AG09309 (cell line): ENCODE measurements around the gene VILL.
"Not testable (repeated sequence)": the region's sequence is repeated elsewhere in the genome, so short reads cannot be mapped to it uniquely, and the experiment has no call there.

Source experiments
- DNase-seq: peaks from one replicate; pipeline ENCODE4 v3.0.0-alpha.2; 2010; ENCODE audit warnings: low read depth
- H3K4me3 ChIP-seq: 2 replicates; pipeline ENCODE4 v1.5.1; 2011; ENCODE audit warnings: mild to moderate bottlenecking, low read depth, low read length, moderate library complexity; ENCODE audit not compliant: control insufficient read depth
- TF ChIP-seq, protein P1 (sequence below): IDR thresholded peaks from 2 replicates; pipeline ENCODE4 v1.5.1; 2011; ENCODE audit warnings: mild to moderate bottlenecking, low read depth, low read length, inconsistent platforms; ENCODE audit not compliant: insufficient read depth, control insufficient read depth; ENCODE audit errors: missing control alignments

The VILL gene

DNA sequence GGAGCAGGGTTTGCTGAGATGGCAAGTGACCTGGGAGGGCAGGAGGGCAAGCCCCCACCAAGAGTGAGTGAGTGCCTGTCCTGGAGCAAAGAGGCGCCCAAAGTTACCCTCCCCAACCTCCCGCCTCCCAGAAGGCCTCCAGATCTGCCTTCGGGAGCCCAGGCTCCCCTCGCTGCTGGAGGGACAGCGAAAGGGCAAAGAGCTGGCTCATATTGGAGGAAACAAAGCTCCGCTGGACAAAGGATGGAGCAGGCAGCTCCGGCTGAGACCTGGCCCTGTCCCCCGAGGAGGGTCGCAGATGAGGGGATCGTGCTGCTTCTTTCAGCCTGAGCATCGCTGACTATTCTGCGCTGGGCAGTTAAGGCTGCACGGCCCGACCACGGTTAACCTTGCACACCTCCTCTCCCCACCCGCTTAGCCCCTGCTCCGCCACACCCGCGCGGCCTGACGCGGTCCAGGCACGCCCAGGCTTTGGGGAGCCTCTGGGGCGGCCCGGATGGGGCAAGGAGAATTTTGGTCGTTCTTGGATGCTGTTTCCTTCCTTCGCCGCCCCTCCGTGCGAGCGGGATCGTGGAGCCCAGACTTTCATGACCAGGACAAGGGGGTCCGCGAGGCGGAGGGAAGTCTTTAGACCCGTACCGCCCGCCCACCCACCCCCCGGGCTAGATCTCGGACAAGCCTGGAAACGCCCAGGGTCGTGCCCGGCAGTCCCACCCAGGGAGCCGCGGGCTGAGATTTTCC, 38.2 kb downstream of the VILL start:
- TF ChIP-seq, protein P1, sequence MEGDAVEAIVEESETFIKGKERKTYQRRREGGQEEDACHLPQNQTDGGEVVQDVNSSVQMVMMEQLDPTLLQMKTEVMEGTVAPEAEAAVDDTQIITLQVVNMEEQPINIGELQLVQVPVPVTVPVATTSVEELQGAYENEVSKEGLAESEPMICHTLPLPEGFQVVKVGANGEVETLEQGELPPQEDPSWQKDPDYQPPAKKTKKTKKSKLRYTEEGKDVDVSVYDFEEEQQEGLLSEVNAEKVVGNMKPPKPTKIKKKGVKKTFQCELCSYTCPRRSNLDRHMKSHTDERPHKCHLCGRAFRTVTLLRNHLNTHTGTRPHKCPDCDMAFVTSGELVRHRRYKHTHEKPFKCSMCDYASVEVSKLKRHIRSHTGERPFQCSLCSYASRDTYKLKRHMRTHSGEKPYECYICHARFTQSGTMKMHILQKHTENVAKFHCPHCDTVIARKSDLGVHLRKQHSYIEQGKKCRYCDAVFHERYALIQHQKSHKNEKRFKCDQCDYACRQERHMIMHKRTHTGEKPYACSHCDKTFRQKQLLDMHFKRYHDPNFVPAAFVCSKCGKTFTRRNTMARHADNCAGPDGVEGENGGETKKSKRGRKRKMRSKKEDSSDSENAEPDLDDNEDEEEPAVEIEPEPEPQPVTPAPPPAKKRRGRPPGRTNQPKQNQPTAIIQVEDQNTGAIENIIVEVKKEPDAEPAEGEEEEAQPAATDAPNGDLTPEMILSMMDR = no peak
- DNase-seq = no peak
- peak overlapping the region; percentile 74 for H3K4me3 ChIP-seq

DNA sequence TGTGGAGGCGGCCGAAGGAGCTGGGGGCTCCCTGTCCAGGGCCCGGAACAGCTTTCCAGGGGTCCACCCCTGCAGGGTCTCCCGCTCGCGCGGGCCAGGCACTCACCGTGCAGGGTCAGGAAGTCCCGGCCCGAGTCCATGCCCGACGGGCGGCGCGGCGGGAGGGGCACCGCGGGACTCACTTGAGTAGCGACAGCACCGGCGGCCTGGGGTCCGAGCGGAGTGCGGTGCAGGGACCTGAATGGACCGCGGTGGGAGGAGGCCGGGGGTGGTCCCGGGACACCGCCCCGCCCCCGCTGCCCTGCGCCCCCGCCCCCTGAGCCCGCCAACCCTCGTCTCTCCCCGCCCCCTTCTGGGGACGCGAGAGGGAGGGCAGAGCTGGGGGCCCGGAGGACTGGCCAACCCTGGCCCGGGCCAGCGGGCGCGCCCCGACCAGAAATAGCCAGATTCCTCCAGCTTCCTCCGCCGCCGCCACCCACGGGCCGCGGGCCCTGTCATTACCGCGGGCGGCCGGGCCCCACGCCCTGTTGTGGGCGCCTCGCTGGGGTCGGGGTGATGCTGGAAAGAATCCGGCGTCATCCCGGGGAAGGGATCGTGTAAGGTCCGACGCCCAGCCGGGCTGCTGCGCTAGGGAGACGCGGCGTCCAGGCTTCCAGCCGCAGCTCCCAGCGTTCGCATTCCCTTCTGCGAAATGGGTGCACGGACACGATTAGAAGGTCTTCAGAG, 39.0 kb downstream of the VILL start, which contains the start of gene PLCD1:
Gene PLCD1 (minus strand): TSS at position 243 of the 726 bp plus-strand sequence. CDS start 103 bp downstream, at position 140.
- H3K4me3 ChIP-seq = peak within 1 kb of the TSS; percentile 74
- no peak for DNase-seq
- TF ChIP-seq, protein P1 = no peak

DNA sequence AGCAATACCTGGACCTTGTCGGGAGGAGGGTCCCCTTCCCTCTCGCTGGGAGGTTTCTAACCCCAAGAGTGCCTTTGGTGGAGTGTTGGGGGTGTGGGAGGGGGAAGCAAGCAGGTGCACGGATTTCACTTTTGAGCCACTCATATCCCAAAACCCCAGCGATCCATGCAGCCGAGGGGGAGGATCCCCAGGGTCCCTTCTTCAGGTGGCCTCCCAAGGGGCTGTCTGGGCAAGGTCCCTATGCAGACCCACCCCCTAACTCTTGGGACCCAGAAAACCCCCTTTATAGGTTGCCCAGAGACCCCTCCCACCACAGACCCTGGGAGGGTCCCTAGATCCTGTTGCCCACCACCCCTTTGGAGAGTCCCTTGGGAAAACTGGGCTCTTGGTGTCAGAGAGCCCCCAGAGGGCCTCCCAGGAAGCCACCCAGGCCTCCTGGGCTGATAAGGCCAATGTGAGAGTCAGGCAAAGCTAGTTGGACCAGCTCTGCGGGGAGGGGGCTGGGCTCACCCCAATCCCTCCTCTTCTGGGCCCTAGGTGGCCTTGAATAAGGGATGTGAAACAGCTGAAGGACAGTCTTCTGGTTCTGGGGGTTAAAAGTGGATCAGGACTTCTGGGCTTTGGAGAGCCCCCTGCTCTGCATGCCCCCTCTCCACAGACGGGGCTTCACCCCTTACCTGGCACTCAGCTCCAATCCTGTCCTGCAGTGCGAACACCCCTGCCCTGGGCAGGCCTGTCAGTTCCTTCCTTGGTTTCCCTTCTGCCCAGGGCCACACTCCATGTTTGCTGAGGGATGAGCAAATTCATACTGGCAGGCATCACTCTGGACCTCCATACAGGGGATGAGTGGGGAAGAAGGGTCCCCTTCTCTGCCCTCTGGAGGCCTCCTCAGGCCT, 39.8 kb downstream of the VILL start:
- no peak for DNase-seq
- TF ChIP-seq, protein P1 = no peak
- H3K4me3 ChIP-seq = peak overlapping the region; percentile 74

DNA sequence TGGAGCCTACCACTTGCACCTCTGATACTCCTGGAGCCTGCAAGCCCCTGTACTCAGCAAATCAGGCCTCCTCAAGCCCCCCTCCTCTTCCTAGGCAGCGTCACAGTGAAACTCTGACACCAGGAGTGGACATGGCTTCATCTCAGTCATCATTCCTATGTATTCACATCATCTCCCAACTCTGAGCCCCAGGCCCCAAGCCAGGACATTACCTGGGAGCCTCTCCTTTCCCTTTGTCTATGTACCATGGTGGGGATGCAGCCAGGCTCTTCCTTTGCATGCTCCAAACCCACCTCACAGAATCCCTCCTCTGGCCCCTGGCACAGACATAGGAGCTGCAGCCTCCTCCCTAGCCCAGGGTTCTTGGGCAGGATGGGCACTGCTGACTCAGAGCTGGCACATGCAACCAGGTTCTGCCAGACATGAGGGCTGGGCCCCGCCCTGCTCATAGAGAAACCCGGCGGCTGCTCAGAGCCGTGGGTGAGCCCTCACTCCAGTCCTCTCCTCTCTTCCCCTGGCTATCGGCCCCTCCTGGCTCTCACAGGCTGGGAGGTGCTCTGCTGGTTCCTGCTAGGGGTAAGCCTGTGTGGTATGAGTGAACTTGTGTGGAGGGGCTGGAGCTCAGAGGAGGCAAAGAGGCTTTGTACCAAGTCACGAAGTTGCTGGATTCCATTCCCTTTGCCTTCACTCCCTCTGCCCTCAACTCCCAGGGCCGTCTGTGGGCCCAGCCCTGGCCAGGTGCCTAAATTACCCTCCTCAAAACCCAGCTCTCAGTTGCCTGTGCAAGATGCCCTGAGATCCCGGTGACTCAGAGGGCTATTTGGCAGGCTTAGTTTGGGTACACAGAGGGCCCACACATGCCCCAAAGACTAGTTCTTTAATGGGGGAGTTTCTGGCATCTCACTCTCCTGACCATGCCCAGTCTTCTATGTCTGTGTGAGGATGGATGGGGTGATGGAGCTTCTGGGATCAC, 40.7 kb downstream of the VILL start:
- no peak overlapping the region for H3K4me3 ChIP-seq
- DNase-seq = no peak
- TF ChIP-seq, protein P1 = no peak

DNA sequence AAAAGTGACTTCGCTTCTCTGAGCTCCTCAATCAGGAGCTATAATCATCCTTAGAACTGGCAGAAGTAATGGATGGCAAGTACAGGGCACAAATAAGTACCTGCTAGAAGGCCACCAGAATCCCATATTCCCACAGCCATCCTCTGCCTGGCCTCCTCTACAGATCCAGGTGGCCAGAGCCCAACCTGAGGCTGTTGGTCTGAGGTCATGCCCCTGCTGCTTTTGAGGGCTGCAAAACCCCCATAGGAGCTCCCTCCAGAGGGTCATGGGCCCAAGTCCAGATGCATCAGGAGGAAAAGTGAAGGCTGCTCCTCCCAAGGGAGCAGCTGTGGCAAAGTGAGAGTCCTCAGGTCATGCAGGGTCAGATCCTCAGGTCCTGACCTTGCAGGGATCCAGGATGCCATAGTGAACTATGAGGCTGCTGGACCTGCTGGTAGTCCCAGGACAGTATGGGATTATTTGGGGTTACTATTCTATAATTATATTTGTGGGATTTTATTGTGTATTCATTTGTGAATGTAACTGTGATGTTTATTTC, 41.8 kb downstream of the VILL start:
- no peak overlapping the region for H3K4me3 ChIP-seq
- DNase-seq = no peak
- TF ChIP-seq, protein P1 = no peak

DNA sequence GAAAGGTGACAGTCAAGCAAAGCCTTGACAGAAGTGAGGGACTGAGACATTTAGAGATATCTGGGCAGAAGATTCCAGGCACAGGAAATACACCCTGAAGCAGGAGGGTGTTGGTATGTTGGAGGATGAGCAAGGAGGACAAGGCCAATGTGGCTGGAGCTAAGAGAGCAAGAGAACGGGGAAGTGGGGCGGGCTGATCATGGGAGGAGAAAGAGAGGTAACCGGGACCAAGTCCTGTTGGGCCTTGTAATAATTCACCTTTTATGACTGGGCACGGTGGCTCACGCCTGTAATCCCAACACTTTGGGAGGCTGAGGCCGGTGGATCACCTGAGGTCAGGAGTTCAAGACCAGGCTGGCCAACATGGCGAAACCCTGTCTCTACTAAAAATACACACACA, 43.0 kb downstream of the VILL start:
- not testable (repeated sequence) for H3K4me3 ChIP-seq, DNase-seq

DNA sequence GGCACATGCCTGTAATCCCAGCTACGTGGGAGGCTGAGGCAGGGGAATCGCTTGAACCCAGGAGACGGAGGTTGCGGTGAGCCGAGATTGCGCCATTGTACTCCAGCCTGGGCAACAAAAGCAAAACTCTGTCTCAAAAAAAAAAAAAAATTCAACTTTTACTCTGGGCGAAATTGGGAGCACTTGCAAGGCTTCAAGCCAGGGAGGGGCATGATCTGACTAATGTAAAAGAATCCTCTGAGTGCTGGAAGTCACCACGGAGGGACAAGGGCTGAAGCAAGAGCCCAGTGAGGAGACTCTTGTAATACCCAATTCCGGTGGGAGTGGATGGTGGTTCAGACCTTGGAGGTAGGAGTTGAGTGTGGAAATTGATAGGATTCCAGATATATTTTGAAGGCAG, 43.7 kb downstream of the VILL start:
- not testable (repeated sequence) for H3K4me3 ChIP-seq, DNase-seq
